ENCODE results near the gene PPP2CA.
"Not testable (repeated sequence)": the region's sequence is repeated elsewhere in the genome, so short reads cannot be mapped to it uniquely, and the experiment has no call there.

PPP2CA gene

GRCh38 chr5:134225780-134226440, at the start of gene PPP2CA:
Gene PPP2CA (minus strand): TSS chr5:134226073. CDS start chr5:134225861, 212 bp downstream.
- peak; percentile 88 to 100 (median 99) for DNase-seq

- no peak for DNase-seq
Measured at GRCh38 chr5:134273642-134274395, 47.9 kb upstream of the PPP2CA start.

GRCh38 chr5:134271059-134271458, 45.2 kb upstream of the PPP2CA start:
- no peak for DNase-seq

- no peak for DNase-seq
Measured at GRCh38 chr5:134268919-134269318, 43.0 kb upstream of the PPP2CA start.

GRCh38 chr5:134268019-134268601, 42.2 kb upstream of the PPP2CA start:
- no peak for DNase-seq

GRCh38 chr5:134267366-134268018, 41.6 kb upstream of the PPP2CA start:
- no peak for DNase-seq

GRCh38 chr5:134263801-134264200, 37.9 kb upstream of the PPP2CA start:
- no peak for DNase-seq

GRCh38 chr5:134262629-134263028, 36.8 kb upstream of the PPP2CA start:
- not testable (repeated sequence) for DNase-seq

GRCh38 chr5:134258896-134259295, 33.0 kb upstream of the PPP2CA start:
- DNase-seq: no peak

GRCh38 chr5:134257176-134257575, 31.3 kb upstream of the PPP2CA start:
- DNase-seq: no peak

- DNase-seq: no peak
Measured at GRCh38 chr5:134255418-134256150, 29.7 kb upstream of the PPP2CA start.

- not testable (repeated sequence) for DNase-seq
Measured at GRCh38 chr5:134253368-134254153, 27.7 kb upstream of the PPP2CA start.

GRCh38 chr5:134252671-134253070, 26.8 kb upstream of the PPP2CA start:
- no peak for DNase-seq

GRCh38 chr5:134250949-134251348, 25.1 kb upstream of the PPP2CA start:
- DNase-seq: no peak

GRCh38 chr5:134249469-134250379, 23.9 kb upstream of the PPP2CA start:
- peak in 5 of 58 donors; percentile 2 to 13 (median 5) for DNase-seq

GRCh38 chr5:134248256-134248655, 22.4 kb upstream of the PPP2CA start:
- DNase-seq: no peak

GRCh38 chr5:134247428-134248224, 21.8 kb upstream of the PPP2CA start:
- no peak for DNase-seq

GRCh38 chr5:134246771-134247427, 21.0 kb upstream of the PPP2CA start:
- no peak for DNase-seq
